Measurements from ENCODE around the gene BSPH1.

Gene BSPH1

DNA sequence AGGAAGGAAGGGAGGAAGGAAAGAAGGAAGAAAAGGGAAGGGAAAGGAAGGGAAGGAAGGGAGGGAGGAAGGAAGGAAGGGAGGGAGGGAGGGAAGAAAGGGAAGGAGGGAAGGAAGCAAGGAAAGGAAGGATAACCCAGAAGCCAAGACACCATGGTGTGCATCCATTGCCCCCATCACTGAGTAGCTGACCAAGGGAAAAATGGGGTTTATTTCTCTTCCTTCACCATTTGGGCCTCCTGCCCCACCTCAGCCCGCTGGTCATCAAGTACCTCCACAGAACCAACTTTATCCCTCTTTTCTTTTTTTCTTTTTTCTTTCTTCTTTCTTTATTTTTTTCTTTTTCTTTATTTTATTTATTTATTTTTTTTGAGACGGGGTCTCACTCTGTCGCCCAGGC is 31.5 kb upstream of the BSPH1 start:
- H3K9ac ChIP-seq (ENCODE audit: low read length) = no peak overlapping the region
- no peak overlapping the region for H3K4me2 ChIP-seq (ENCODE audit: low read depth, low read length, poor library complexity, severe bottlenecking)
- no peaks in the 10 kb centered on the region for H3K36me3 ChIP-seq (ENCODE audit: low read length)
- no peaks in the 10 kb centered on the region for H3K9me3 ChIP-seq (ENCODE audit: insufficient read depth, low read length)
- H3F3A ChIP-seq (ENCODE audit: insufficient read depth) = no peaks in the 10 kb centered on the region
- H3K9me2 ChIP-seq (replicated peaks; ENCODE audit: insufficient read depth, low read length) = no peaks in the 10 kb centered on the region
- no peak overlapping the region for H2AFZ ChIP-seq (ENCODE audit: low read depth, low read length, severe bottlenecking)
- no peak for TF ChIP-seq EZH2phosphoT487 (conservative IDR thresholded peaks at IDR 0.05; ENCODE audit: low read length)
- TF ChIP-seq, protein P1, sequence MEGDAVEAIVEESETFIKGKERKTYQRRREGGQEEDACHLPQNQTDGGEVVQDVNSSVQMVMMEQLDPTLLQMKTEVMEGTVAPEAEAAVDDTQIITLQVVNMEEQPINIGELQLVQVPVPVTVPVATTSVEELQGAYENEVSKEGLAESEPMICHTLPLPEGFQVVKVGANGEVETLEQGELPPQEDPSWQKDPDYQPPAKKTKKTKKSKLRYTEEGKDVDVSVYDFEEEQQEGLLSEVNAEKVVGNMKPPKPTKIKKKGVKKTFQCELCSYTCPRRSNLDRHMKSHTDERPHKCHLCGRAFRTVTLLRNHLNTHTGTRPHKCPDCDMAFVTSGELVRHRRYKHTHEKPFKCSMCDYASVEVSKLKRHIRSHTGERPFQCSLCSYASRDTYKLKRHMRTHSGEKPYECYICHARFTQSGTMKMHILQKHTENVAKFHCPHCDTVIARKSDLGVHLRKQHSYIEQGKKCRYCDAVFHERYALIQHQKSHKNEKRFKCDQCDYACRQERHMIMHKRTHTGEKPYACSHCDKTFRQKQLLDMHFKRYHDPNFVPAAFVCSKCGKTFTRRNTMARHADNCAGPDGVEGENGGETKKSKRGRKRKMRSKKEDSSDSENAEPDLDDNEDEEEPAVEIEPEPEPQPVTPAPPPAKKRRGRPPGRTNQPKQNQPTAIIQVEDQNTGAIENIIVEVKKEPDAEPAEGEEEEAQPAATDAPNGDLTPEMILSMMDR (IDR thresholded peaks at IDR 0.05; ENCODE audit: insufficient read depth, low read length, poor library complexity, severe bottlenecking) = no peak
- no peaks in the 10 kb centered on the region for H3K79me2 ChIP-seq (ENCODE audit: insufficient read depth, low read length)
- no peaks in the 10 kb centered on the region for H4K20me1 ChIP-seq (ENCODE audit: low read depth, low read length)
- H3K27me3 ChIP-seq (ENCODE audit: low read length) = no peaks in the 10 kb centered on the region
- H3K27ac ChIP-seq (ENCODE audit: low read depth, low read length) = no peak overlapping the region
- no peak overlapping the region for H3K4me3 ChIP-seq (ENCODE audit: insufficient read depth, low read length, poor library complexity, severe bottlenecking)

GRCh38 chr19:48023011-48023410 is 31.0 kb upstream of the BSPH1 start:
- Histone ChIP-seq H3K36me3 (ENCODE audit: low read length) (no peaks in the 10 kb centered on the region), H3K9ac (ENCODE audit: low read length) (no peak overlapping the region), H3K79me2 (ENCODE audit: insufficient read depth, low read length) (no peaks in the 10 kb centered on the region), H3K4me3 (ENCODE audit: insufficient read depth, low read length, poor library complexity, severe bottlenecking) (no peak overlapping the region), H3K27me3 (ENCODE audit: low read length) (no peaks in the 10 kb centered on the region), H3K4me2 (ENCODE audit: low read depth, low read length, poor library complexity, severe bottlenecking) (no peak overlapping the region), H4K20me1 (ENCODE audit: low read depth, low read length) (no peaks in the 10 kb centered on the region), H3K27ac (ENCODE audit: low read depth, low read length) (no peak overlapping the region), H3K9me3 (ENCODE audit: insufficient read depth, low read length) (no peaks in the 10 kb centered on the region), H2AFZ (ENCODE audit: low read depth, low read length, severe bottlenecking) (no peak overlapping the region), H3F3A (ENCODE audit: insufficient read depth) (no peaks in the 10 kb centered on the region), H3K9me2 (replicated peaks; ENCODE audit: insufficient read depth, low read length) (no peaks in the 10 kb centered on the region)
- TF ChIP-seq, protein P1 (IDR thresholded peaks at IDR 0.05; ENCODE audit: insufficient read depth, low read length, poor library complexity, severe bottlenecking) = no peak
- TF ChIP-seq EZH2phosphoT487 (conservative IDR thresholded peaks at IDR 0.05; ENCODE audit: low read length) = no peak

DNA sequence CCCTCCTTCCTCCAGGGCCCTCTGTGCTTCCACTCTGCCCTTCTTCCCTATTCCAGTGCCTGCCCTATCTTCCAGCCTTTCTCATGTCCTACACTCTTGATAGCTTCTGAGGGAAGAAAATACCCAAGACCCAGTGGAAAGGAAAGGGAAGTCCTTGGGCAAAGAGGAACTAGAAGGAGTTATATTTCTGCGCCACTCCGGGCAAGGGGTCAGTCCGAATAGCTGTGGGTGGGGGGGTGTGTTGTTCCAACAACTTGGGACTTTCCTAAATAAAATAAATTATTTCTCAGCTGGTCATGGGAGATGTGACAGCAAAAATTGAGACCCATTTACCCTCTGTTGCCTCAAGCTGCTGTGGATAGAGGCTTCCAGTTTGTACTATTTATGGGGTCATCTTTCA is 28.7 kb upstream of the BSPH1 start:
- Histone ChIP-seq H3K4me2 (ENCODE audit: low read depth, low read length, poor library complexity, severe bottlenecking) (no peak overlapping the region), H2AFZ (ENCODE audit: low read depth, low read length, severe bottlenecking) (no peak overlapping the region), H3K79me2 (ENCODE audit: insufficient read depth, low read length) (no peaks in the 10 kb centered on the region), H3F3A (ENCODE audit: insufficient read depth) (no peaks in the 10 kb centered on the region), H4K20me1 (ENCODE audit: low read depth, low read length) (no peaks in the 10 kb centered on the region), H3K27ac (ENCODE audit: low read depth, low read length) (no peak overlapping the region), H3K36me3 (ENCODE audit: low read length) (no peaks in the 10 kb centered on the region), H3K9me3 (ENCODE audit: insufficient read depth, low read length) (no peaks in the 10 kb centered on the region), H3K9ac (ENCODE audit: low read length) (no peak overlapping the region), H3K9me2 (replicated peaks; ENCODE audit: insufficient read depth, low read length) (no peaks in the 10 kb centered on the region), H3K4me3 (ENCODE audit: insufficient read depth, low read length, poor library complexity, severe bottlenecking) (no peak overlapping the region), H3K27me3 (ENCODE audit: low read length) (no peaks in the 10 kb centered on the region)
- TF ChIP-seq, protein P1 (IDR thresholded peaks at IDR 0.05; ENCODE audit: insufficient read depth, low read length, poor library complexity, severe bottlenecking) = no peak
- TF ChIP-seq EZH2phosphoT487 (conservative IDR thresholded peaks at IDR 0.05; ENCODE audit: low read length) = no peak
